Right lobe of liver (tissue), 4 donors: ENCODE results near the gene AP1S3.

ENCODE experiments used
- CTCF ChIP-seq, 4 donors: fragments of 200-600 bp in 3 of 4; fragments of 450-650 bp in 1 of 4; IDR thresholded peaks; one replicate each; pipeline versions ENCODE4 v1.5.1 to v1.8.0; 2016 to 2022; ENCODE audit warnings: antibody characterized with exemption in 4 of 4, mild to moderate bottlenecking in 2 of 4
- POLR2A ChIP-seq: fragments of 450-650 bp; IDR thresholded peaks from one replicate; pipeline ENCODE4 v1.6.1; 2017; ENCODE audit warnings: antibody characterized with exemption, mild to moderate bottlenecking
- donor health status: DM: no; HTN: no; CAD: no.
- donor health status: DM: no; HTN: no; CAD: no.
- donor health status: DM: no; HTN: yes; CAD: no.

GRCh38 chr2:223832241-223832903, 5.0 kb downstream of the AP1S3 start:
- TF ChIP-seq POLR2A (no peak), CTCF (IDR thresholded peaks at IDR 0.05) (no peak)
